Activated CD4-positive, alpha-beta memory T cell treated with anti-CD3 and anti-CD28 coated beads for 36 hours (primary cell): ENCODE results near the gene DET1. TPM values are rescaled to one million over a fixed set of nuclear protein-coding genes. Genes with fewer than 3 reads are reported as not detected.
"Not testable (repeated sequence)": the region's sequence is repeated elsewhere in the genome, so short reads cannot be mapped to it uniquely, and the experiment has no call there.

Experiments
- CTCF ChIA-PET: fragments of 350-600 bp; sonication (Branson Sonifier 250); formaldehyde crosslinking; loops from one replicate; lab custom pipeline; 2021; ENCODE audit warnings: antibody characterized with exemption, inconsistent platforms; lab: Charles Lee
- POLR2A ChIA-PET: fragments of 350-600 bp; sonication (Branson Sonifier 250); formaldehyde crosslinking; loops from one replicate; lab custom pipeline; 2021; ENCODE audit warnings: antibody characterized with exemption; lab: Charles Lee
- DNase-seq: peaks from one replicate; pipeline ENCODE4 v3.0.0-alpha.2; 2020
- H3K27ac Mint-ChIP-seq: one replicate; pipeline ENCODE4 v1.8.0; 2021; ENCODE audit warnings: mixed read lengths
- H3K27me3 Mint-ChIP-seq: one replicate; pipeline ENCODE4 v1.8.0; 2021; ENCODE audit warnings: mixed read lengths
- H3K36me3 Mint-ChIP-seq: one replicate; pipeline ENCODE4 v1.8.0; 2021; ENCODE audit warnings: mixed read lengths
- H3K4me1 Mint-ChIP-seq: one replicate; pipeline ENCODE4 v1.8.0; 2021; ENCODE audit warnings: low read depth, mixed read lengths
- H3K4me3 Mint-ChIP-seq: one replicate; pipeline ENCODE4 v1.8.0; 2021; ENCODE audit warnings: mild to moderate bottlenecking, mixed read lengths
- H3K9me3 Mint-ChIP-seq: one replicate; pipeline ENCODE4 v1.8.0; 2021; ENCODE audit warnings: mixed read lengths
- intact Hi-C: fragments of 100-400 bp; cut with micrococcal nuclease; formaldehyde crosslinking; loops from one replicate; pipeline ENCODE4 v1.15.1; 2023
- total RNA-seq, 2 experiments: library from RNA; stranded (reverse); gene quantifications; one replicate each; pipeline ENCODE4 v1.2.3, GENCODE V29; 2021

DET1 gene
- total RNA-seq, 2 experiments from 2014 or later: 1.9 to 2.2 TPM

GRCh38 chr15:88487796-88488523 is 58.5 kb downstream of the DET1 start:
- H3K36me3 Mint-ChIP-seq: no peaks in the 10 kb centered on the region
- intact Hi-C loops: no loop called here
- H3K9me3 Mint-ChIP-seq: no peaks in the 10 kb centered on the region
- no peak overlapping the region for H3K4me3 Mint-ChIP-seq
- DNase-seq: no peak
- ChIA-PET CTCF (no interaction called here), POLR2A (no interaction called here)
- H3K27me3 Mint-ChIP-seq: no peaks in the 10 kb centered on the region
- H3K4me1 Mint-ChIP-seq: no peaks in the 10 kb centered on the region
- H3K27ac Mint-ChIP-seq: no peak overlapping the region

DNA sequence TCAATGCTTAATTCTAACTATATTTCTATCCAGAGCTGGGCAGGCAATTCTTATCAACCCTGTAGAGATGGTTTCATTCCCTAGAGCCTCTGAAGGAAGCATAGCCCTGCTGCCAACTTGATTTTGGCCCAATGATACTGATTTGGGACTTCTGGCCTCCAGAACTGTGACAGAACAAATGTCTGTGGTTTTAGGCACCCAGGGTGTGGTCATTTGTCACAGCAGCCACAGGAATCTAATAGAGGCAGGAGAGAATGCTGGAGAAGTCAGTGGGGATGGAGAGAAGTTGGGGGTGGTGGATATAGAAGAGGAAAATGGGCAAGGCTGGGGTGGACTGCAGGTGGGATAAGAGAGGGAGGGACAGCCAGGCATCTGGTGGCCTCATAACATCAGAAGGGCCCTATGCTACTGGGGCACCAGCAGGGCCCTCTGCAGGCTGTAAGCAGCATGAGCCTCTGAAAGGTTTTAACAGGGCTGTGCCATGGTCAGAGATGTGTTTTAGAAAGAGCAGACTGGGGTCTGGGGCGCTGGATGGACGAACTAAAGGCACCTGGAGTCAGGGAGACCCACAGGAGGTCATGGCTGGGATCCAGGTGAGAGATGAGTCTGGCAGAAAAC is 59.2 kb downstream of the DET1 start:
- Mint-ChIP-seq H3K4me3 (no peak overlapping the region), H3K9me3 (no peaks in the 10 kb centered on the region), H3K27me3 (no peaks in the 10 kb centered on the region), H3K4me1 (no peaks in the 10 kb centered on the region), H3K36me3 (no peaks in the 10 kb centered on the region), H3K27ac (no peak overlapping the region)
- DNase-seq: no peak
- CTCF ChIA-PET: no interaction called here
- intact Hi-C loops: no loop called here
- POLR2A ChIA-PET: no interaction called here

- ChIA-PET POLR2A (no interaction called here), CTCF (interaction anchor here (1.2 kb wide), 1 partner anchor 17 kb away, joined by 3 read pairs; the partner anchor contains the start of gene MRPS11)
- no peaks in the 10 kb centered on the region for H3K27me3 Mint-ChIP-seq
- intact Hi-C loops: no loop called here
- H3K9me3 Mint-ChIP-seq: no peaks in the 10 kb centered on the region
- H3K4me1 Mint-ChIP-seq: no peaks in the 10 kb centered on the region
- no peak overlapping the region for H3K27ac Mint-ChIP-seq
- no peak overlapping the region for H3K4me3 Mint-ChIP-seq
- peaks cover 3% of the 10 kb centered on the region for H3K36me3 Mint-ChIP-seq
- no peak for DNase-seq
Measured at GRCh38 chr15:88484682-88485331, 61.7 kb downstream of the DET1 start.

DNA sequence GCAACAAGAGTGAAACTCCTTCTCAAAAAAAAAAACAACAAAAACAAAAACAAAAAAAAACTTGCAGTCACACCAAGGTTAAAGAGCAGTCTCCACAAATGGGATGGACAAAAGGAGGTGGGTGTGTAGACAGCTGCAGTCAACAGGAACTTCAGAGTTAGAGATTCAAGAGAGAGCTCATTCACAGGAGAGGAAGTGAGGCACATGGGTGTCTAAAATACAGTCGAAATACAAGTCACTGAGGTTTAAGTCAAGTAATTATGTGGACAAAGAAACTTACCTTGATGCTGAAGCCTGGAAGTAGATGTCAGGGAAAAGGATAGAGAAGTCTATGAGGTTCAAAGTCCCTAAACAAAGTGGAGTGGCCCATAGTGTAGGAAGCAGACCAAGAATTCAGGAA is 64.2 kb downstream of the DET1 start:
- Mint-ChIP-seq H3K4me3 (no peak overlapping the region), H3K27me3 (no peaks in the 10 kb centered on the region), H3K4me1 (no peaks in the 10 kb centered on the region), H3K9me3 (no peaks in the 10 kb centered on the region), H3K36me3 (peaks cover 15% of the 10 kb centered on the region), H3K27ac (no peak overlapping the region)
- POLR2A ChIA-PET: no interaction called here
- DNase-seq: no peak
- CTCF ChIA-PET: interaction anchor here (0.6 kb wide), 1 partner anchor 271 kb away, joined by 4 read pairs; no protein-coding TSS in a partner anchor
- intact Hi-C loops: no loop called here

DNA sequence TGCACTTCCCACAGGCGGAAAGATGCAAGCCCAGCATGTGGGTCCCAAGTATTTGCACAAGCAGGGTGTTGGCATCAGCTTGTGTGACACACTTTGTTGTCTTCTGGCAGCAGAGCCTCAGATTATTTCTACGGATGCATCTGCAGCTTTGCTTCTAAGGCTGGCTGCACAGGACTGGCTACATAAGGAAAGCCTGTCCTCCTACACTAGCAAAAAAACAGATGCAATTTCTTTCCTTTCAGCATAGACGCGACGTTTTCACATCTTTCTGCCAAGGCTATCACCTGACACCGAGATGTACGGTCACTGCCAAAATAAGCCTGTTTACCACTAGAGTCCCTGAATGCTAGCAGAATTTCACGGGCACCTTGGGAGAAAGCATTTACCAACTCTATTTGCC is 65.5 kb downstream of the DET1 start:
- ChIA-PET CTCF (no interaction called here), POLR2A (no interaction called here)
- no peak overlapping the region for H3K27ac Mint-ChIP-seq

GRCh38 chr15:88479169-88479568 is 67.3 kb downstream of the DET1 start:
- DNase-seq: no peak
- Mint-ChIP-seq H3K27ac (no peak overlapping the region), H3K36me3 (peaks cover 27% of the 10 kb centered on the region), H3K4me1 (no peaks in the 10 kb centered on the region), H3K27me3 (no peaks in the 10 kb centered on the region), H3K4me3 (no peak overlapping the region), H3K9me3 (no peaks in the 10 kb centered on the region)
- intact Hi-C loops: no loop called here
- CTCF ChIA-PET: interaction anchor here (2.1 kb wide), 1 partner anchor 11 kb away, joined by 8 read pairs; the partner anchor contains the start of genes MRPL46 and MRPS11
- POLR2A ChIA-PET: no interaction called here

More for the DNA sequence above, 65.5 kb downstream of the DET1 start:
- H3K4me1 Mint-ChIP-seq: no peaks in the 10 kb centered on the region
- peaks cover 20% of the 10 kb centered on the region for H3K36me3 Mint-ChIP-seq
- intact Hi-C loops: no loop called here
- H3K27me3 Mint-ChIP-seq: no peaks in the 10 kb centered on the region
- no peak for DNase-seq
- no peak overlapping the region for H3K4me3 Mint-ChIP-seq
- no peaks in the 10 kb centered on the region for H3K9me3 Mint-ChIP-seq

DNA sequence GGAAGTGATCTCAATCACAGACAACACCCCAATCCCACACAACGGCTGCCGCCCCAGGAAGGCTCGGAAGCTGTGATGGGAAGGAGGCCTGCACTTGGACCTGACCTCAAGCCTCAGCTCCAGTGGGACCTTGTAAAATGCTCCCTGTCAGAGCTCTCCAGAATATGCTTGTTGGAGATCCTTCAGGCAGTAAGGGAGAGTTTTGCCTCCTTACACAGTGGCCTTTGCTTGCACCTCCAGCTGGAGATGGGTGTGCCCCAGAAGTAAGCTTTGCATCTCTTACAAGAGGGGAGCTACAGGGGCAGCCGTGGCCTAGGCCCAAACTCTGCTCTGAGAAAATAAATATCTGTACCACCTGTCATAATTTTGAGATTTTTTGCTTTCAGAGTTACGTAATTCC is 68.6 kb downstream of the DET1 start:
- Mint-ChIP-seq H3K4me1 (no peaks in the 10 kb centered on the region), H3K4me3 (no peak overlapping the region), H3K27ac (no peak overlapping the region), H3K36me3 (peaks cover 30% of the 10 kb centered on the region), H3K27me3 (no peaks in the 10 kb centered on the region), H3K9me3 (no peaks in the 10 kb centered on the region)
- DNase-seq: no peak
- intact Hi-C loops: loop anchor here (2.0 kb wide), 1 partner anchor 357 kb away; no protein-coding TSS in a partner anchor
- ChIA-PET POLR2A (interaction anchor here (0.6 kb wide), 1 partner anchor 417 kb away, joined by 3 read pairs; no protein-coding TSS in a partner anchor), CTCF (interaction anchor here (2.1 kb wide), 1 partner anchor 10 kb away, joined by 8 read pairs; the partner anchor contains the start of genes MRPL46 and MRPS11)

DNA sequence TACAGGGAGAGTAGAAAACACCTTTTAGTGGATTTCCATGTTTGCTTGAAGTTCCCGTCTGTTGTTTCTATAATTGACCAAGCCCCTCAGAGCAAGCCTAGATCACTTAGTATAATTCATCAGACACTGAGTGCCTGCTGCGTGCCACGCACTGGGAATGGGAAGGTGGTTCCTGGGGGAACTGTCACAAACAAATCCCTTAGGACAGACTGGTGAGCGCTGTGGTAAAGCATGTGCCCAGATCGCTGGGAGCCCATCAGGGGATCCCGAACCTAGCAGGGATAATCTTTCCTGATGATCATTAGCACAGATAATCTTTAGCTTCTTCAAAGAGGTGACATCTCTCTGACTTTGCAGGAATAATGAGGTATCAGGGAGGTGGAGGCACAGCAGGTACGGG is 69.4 kb downstream of the DET1 start:
- no peak for DNase-seq
- no peak overlapping the region for H3K27ac Mint-ChIP-seq
- H3K27me3 Mint-ChIP-seq: no peaks in the 10 kb centered on the region
- H3K4me1 Mint-ChIP-seq: peaks cover 2% of the 10 kb centered on the region
- H3K36me3 Mint-ChIP-seq: peaks cover 35% of the 10 kb centered on the region
- H3K9me3 Mint-ChIP-seq: no peaks in the 10 kb centered on the region
- CTCF ChIA-PET: interaction anchor here (0.7 to 2.1 kb wide), 2 partner anchors 9 to 358 kb away, joined by 3 to 8 read pairs; partner anchors contain the start of genes MRPL46 and MRPS11
- intact Hi-C loops: loop anchor here (2.0 kb wide), 1 partner anchor 358 kb away; no protein-coding TSS in a partner anchor
- H3K4me3 Mint-ChIP-seq: no peak overlapping the region
- POLR2A ChIA-PET: no interaction called here

DNA sequence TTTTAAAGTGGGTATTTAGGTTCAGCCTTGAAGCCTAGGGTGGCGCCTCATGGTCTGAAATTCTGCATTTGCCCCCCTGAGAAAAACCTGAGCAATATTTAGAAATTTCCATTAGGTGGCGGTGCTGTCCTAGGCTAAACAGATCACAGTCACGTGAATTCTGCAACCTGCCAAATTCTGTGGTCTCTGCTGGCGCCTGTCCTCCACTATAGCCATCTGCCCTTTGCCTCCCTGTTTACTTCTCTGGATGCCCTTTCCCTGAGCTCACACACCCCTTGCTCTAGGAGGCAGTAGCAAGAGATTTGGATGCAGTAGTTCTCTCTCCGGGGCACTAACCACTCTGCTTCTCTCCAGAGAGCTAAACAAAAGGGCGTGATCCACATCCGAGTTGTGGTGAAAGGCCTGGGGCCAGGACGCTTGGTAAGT is 69.8 kb downstream of the DET1 start:
- ChIA-PET CTCF (interaction anchor here (0.7 kb wide), 1 partner anchor 358 kb away, joined by 3 read pairs; no protein-coding TSS in a partner anchor), POLR2A (no interaction called here)
- DNase-seq: peak; percentile 14
- Mint-ChIP-seq H3K4me1 (peaks cover 7% of the 10 kb centered on the region), H3K27ac (no peak overlapping the region), H3K27me3 (no peaks in the 10 kb centered on the region), H3K9me3 (no peaks in the 10 kb centered on the region), H3K4me3 (no peak overlapping the region), H3K36me3 (peaks cover 37% of the 10 kb centered on the region)
- intact Hi-C loops: loop anchor here (2.0 kb wide), 1 partner anchor 358 kb away; no protein-coding TSS in a partner anchor

DNA sequence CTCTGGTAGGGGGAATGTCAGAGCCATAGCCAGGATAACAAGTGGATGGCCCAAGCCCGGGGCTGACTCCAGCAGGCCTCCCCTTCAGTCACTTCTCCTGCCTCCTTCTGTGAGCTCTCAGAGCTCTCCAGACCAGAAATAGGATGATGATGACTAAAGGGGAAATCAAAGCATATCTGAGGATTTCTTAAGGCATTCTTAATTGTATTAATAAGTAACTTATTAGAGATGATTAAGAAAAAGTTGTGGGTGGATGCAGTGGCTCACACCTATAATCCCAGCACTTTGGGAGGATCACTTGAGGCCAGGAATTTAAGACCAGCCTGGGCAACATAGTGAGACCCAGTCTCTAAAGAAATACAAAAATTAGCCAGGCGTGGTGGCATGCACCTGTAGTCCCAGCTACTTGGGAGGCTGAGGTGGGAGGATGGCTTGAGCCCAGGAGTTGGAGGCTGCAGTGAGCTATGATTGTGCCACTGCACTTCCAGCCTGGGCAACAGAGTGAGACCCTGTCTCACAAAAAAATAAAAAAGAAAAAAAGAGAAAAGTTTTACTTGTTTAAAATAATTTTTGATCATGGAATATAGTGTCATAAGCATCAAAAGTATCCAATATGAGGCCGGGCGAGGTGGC is 72.7 kb downstream of the DET1 start:
- H3K27me3 Mint-ChIP-seq, H3K27ac Mint-ChIP-seq, POLR2A ChIA-PET, intact Hi-C loops, H3K4me3 Mint-ChIP-seq, H3K9me3 Mint-ChIP-seq, DNase-seq, H3K4me1 Mint-ChIP-seq: not testable (repeated sequence)
- H3K36me3 Mint-ChIP-seq: peaks cover 31% of the 10 kb centered on the region
- CTCF ChIA-PET: interaction anchor here (0.5 to 1.2 kb wide), 2 partner anchors 191 to 844 kb away, joined by 3 read pairs; no protein-coding TSS in a partner anchor

GRCh38 chr15:88472225-88472624 is 74.3 kb downstream of the DET1 start:
- H3K4me1 Mint-ChIP-seq: peaks cover 16% of the 10 kb centered on the region
- H3K36me3 Mint-ChIP-seq: peaks cover 25% of the 10 kb centered on the region
- CTCF ChIA-PET: no interaction called here
- H3K9me3 Mint-ChIP-seq: no peaks in the 10 kb centered on the region
- DNase-seq: peak; percentile 21
- intact Hi-C loops: loop anchor here (1.0 kb wide), 1 partner anchor 74 kb away; the partner anchor contains the start of gene DET1
- peak overlapping the region; percentile 35 for H3K27ac Mint-ChIP-seq
- POLR2A ChIA-PET: interaction anchor here (0.6 kb wide), 1 partner anchor 149 kb away, joined by 3 read pairs; no protein-coding TSS in a partner anchor
- no peaks in the 10 kb centered on the region for H3K27me3 Mint-ChIP-seq
- no peak overlapping the region for H3K4me3 Mint-ChIP-seq
